Muscle layer of duodenum (tissue), 2 donors: Measurements from ENCODE around the gene ABCB9.
A peak's percentile ranks its signal among the peaks of the same experiment; 100 is the strongest.

Experiments
- H3K27ac ChIP-seq: one replicate; pipeline ENCODE4 v1.7.0; 2013; ENCODE audit warnings: mild to moderate bottlenecking, low read length
- H3K27me3 ChIP-seq: one replicate; pipeline ENCODE4 v1.7.0; 2013; ENCODE audit warnings: low read depth, mild to moderate bottlenecking, control low read depth, low read length
- H3K36me3 ChIP-seq, 2 donors: one replicate each; pipeline ENCODE4 v1.7.0; 2013; ENCODE audit warnings: low read length in 2 of 2, control low read depth in 1 of 2, mild to moderate bottlenecking in 1 of 2; ENCODE audit not compliant: insufficient read depth in 2 of 2, control insufficient read depth in 1 of 2
- H3K4me1 ChIP-seq, 2 donors: one replicate each; pipeline ENCODE4 v1.7.0; 2013; ENCODE audit warnings: low read length in 2 of 2, mild to moderate bottlenecking in 2 of 2, control low read depth in 1 of 2, moderate library complexity in 1 of 2; ENCODE audit not compliant: insufficient read depth in 2 of 2, control insufficient read depth in 1 of 2
- H3K4me3 ChIP-seq, 2 donors: one replicate each; pipeline ENCODE4 v1.7.0; 2013; ENCODE audit warnings: low read length in 2 of 2, low read depth in 1 of 2, mild to moderate bottlenecking in 1 of 2
- H3K9me3 ChIP-seq, 2 donors: one replicate each; pipeline ENCODE4 v1.7.0; 2013; ENCODE audit warnings: low read length in 2 of 2, control low read depth in 1 of 2, mild to moderate bottlenecking in 1 of 2; ENCODE audit not compliant: control insufficient read depth in 1 of 2
- donor health status: healthy.

The ABCB9 gene

GRCh38 chr12:122951979-122952892 lies 14.0 kb downstream of the ABCB9 start:
- no peak overlapping the region for H3K4me3 ChIP-seq
- no peaks in the 10 kb centered on the region for H3K36me3 ChIP-seq
- no peak overlapping the region for H3K27ac ChIP-seq
- H3K9me3 ChIP-seq = no peaks in the 10 kb centered on the region
- H3K4me1 ChIP-seq = peaks cover 0 to 4% of the 10 kb centered on the region in 2 donors
- H3K27me3 ChIP-seq = no peaks in the 10 kb centered on the region

- H3K27ac ChIP-seq = no peak overlapping the region
- peaks cover 0 to 8% of the 10 kb centered on the region in 2 donors for H3K4me1 ChIP-seq
Observed at GRCh38 chr12:122951406-122951805, 14.9 kb downstream of the ABCB9 start.

GRCh38 chr12:122949816-122950675 lies 16.2 kb downstream of the ABCB9 start:
- Histone ChIP-seq H3K27me3 (no peaks in the 10 kb centered on the region), H3K27ac (no peak overlapping the region), H3K9me3 (no peaks in the 10 kb centered on the region), H3K36me3 (no peaks in the 10 kb centered on the region), H3K4me3 (no peak overlapping the region), H3K4me1 (peaks cover 0 to 8% of the 10 kb centered on the region in 2 donors)

More at GRCh38 chr12:122951406-122951805, 14.9 kb downstream of the ABCB9 start:
- H3K4me3 ChIP-seq = no peak overlapping the region
- no peaks in the 10 kb centered on the region for H3K27me3 ChIP-seq
- no peaks in the 10 kb centered on the region for H3K9me3 ChIP-seq
- H3K36me3 ChIP-seq = no peaks in the 10 kb centered on the region

GRCh38 chr12:122949405-122949804 lies 16.9 kb downstream of the ABCB9 start:
- Histone ChIP-seq H3K4me3 (no peak overlapping the region), H3K36me3 (no peaks in the 10 kb centered on the region), H3K4me1 (peaks cover 0 to 8% of the 10 kb centered on the region in 2 donors), H3K9me3 (no peaks in the 10 kb centered on the region), H3K27me3 (no peaks in the 10 kb centered on the region), H3K27ac (no peak overlapping the region)

GRCh38 chr12:122948605-122949004 lies 17.7 kb downstream of the ABCB9 start:
- Histone ChIP-seq H3K36me3 (no peaks in the 10 kb centered on the region), H3K27me3 (no peaks in the 10 kb centered on the region), H3K4me1 (peaks cover 0 to 8% of the 10 kb centered on the region in 2 donors), H3K27ac (no peak overlapping the region), H3K4me3 (no peak overlapping the region), H3K9me3 (no peaks in the 10 kb centered on the region)

GRCh38 chr12:122947352-122947792 lies 18.9 kb downstream of the ABCB9 start:
- Histone ChIP-seq H3K9me3 (no peaks in the 10 kb centered on the region), H3K4me1 (peaks cover 0 to 8% of the 10 kb centered on the region in 2 donors), H3K27me3 (no peaks in the 10 kb centered on the region), H3K27ac (peak overlapping the region; percentile 3), H3K4me3 (no peak overlapping the region), H3K36me3 (no peaks in the 10 kb centered on the region)

- Histone ChIP-seq H3K4me1 (peaks cover 0 to 8% of the 10 kb centered on the region in 2 donors), H3K9me3 (no peaks in the 10 kb centered on the region), H3K27ac (peak overlapping the region; percentile 3)
Observed at GRCh38 chr12:122946690-122947341, 19.4 kb downstream of the ABCB9 start.

GRCh38 chr12:122944605-122945592 lies 21.4 kb downstream of the ABCB9 start:
- H3K36me3 ChIP-seq = no peaks in the 10 kb centered on the region
- no peak overlapping the region for H3K27ac ChIP-seq
- peaks cover 0 to 8% of the 10 kb centered on the region in 2 donors for H3K4me1 ChIP-seq
- H3K27me3 ChIP-seq = no peaks in the 10 kb centered on the region
- no peaks in the 10 kb centered on the region for H3K9me3 ChIP-seq
- no peak overlapping the region for H3K4me3 ChIP-seq

More at GRCh38 chr12:122946690-122947341, 19.4 kb downstream of the ABCB9 start:
- Histone ChIP-seq H3K4me3 (no peak overlapping the region), H3K36me3 (no peaks in the 10 kb centered on the region), H3K27me3 (no peaks in the 10 kb centered on the region)

- H3K27ac ChIP-seq = no peak overlapping the region
- peaks cover 0 to 8% of the 10 kb centered on the region in 2 donors for H3K4me1 ChIP-seq
- no peaks in the 10 kb centered on the region for H3K27me3 ChIP-seq
- no peaks in the 10 kb centered on the region for H3K9me3 ChIP-seq
- H3K36me3 ChIP-seq = no peaks in the 10 kb centered on the region
- H3K4me3 ChIP-seq = no peak overlapping the region
Observed at GRCh38 chr12:122943196-122943595, 23.1 kb downstream of the ABCB9 start.

- no peak overlapping the region for H3K4me3 ChIP-seq
- H3K36me3 ChIP-seq = no peaks in the 10 kb centered on the region
Observed at GRCh38 chr12:122942637-122943036, 23.6 kb downstream of the ABCB9 start.

More at GRCh38 chr12:122942637-122943036, 23.6 kb downstream of the ABCB9 start:
- H3K4me1 ChIP-seq = peaks cover 0 to 7% of the 10 kb centered on the region in 2 donors
- H3K9me3 ChIP-seq = no peaks in the 10 kb centered on the region
- no peaks in the 10 kb centered on the region for H3K27me3 ChIP-seq
- no peak overlapping the region for H3K27ac ChIP-seq
